Keratinocyte (primary cell): ENCODE results near the gene TNFSF10.

Experiments
- EZH2 ChIP-seq: IDR thresholded peaks from one replicate; pipeline ENCODE4 v1.6.1; 2012; ENCODE audit warnings: inconsistent platforms, mild to moderate bottlenecking, low read length, moderate library complexity
- TF ChIP-seq, protein P1 (sequence below), 3 experiments: IDR thresholded peaks in 1 of 3; conservative IDR thresholded peaks in 1 of 3; optimal IDR thresholded peaks in 1 of 3; 2 replicates in 2 of 3; 3 replicates in 1 of 3; pipeline versions ENCODE3 to v1.5.1; 2011; ENCODE audit warnings: low read length in 3 of 3, mild to moderate bottlenecking in 3 of 3, moderate library complexity in 2 of 3, control low read depth in 1 of 3, inconsistent platforms in 1 of 3; ENCODE audit not compliant: insufficient read depth in 2 of 3; ENCODE audit errors: extremely low read depth in 1 of 3

DNA sequence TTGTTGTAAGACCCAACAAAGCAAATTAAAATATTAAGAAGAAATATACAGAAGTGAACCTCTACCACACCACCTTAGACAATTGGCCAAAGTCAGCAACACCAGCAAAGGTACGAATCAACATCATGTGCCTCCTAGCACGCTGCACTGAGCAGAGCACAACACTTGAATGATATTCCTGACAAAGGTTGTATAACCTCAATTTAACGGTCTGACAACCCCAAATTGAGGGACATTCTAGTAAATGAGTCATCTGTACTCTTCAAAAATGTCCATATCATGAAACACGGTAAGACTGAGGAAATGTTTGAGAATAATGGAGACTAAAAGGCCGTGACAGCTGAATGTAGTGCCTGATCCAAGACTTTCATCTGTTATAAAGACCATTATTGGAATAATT is 41.3 kb upstream of the TNFSF10 start:
- TF ChIP-seq EZH2, result no peak
- TF ChIP-seq, protein P1, sequence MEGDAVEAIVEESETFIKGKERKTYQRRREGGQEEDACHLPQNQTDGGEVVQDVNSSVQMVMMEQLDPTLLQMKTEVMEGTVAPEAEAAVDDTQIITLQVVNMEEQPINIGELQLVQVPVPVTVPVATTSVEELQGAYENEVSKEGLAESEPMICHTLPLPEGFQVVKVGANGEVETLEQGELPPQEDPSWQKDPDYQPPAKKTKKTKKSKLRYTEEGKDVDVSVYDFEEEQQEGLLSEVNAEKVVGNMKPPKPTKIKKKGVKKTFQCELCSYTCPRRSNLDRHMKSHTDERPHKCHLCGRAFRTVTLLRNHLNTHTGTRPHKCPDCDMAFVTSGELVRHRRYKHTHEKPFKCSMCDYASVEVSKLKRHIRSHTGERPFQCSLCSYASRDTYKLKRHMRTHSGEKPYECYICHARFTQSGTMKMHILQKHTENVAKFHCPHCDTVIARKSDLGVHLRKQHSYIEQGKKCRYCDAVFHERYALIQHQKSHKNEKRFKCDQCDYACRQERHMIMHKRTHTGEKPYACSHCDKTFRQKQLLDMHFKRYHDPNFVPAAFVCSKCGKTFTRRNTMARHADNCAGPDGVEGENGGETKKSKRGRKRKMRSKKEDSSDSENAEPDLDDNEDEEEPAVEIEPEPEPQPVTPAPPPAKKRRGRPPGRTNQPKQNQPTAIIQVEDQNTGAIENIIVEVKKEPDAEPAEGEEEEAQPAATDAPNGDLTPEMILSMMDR (optimal IDR thresholded peaks at IDR 0.05 in 1 of 3, IDR thresholded peaks at IDR 0.05 in 1 of 3, conservative IDR thresholded peaks at IDR 0.05 in 1 of 3; ENCODE audit: extremely low read depth in 1 of 3, insufficient read depth in 2 of 3, low read length in 3 of 3), result no peak
